Ishikawa (cell line): ENCODE results near the gene GNAS.

ENCODE experiments used
- CEBPB ChIP-seq: IDR thresholded peaks from 2 replicates; pipeline ENCODE4 v1.6.1; 2012
- YY1 ChIP-seq: IDR thresholded peaks from 2 replicates; pipeline ENCODE4 v1.6.1; 2012; ENCODE audit warnings: low read depth
- TF ChIP-seq, protein P1 (sequence below): IDR thresholded peaks from 2 replicates; pipeline ENCODE4 v1.6.1; 2012; ENCODE audit warnings: low read depth, mild to moderate bottlenecking

DNA sequence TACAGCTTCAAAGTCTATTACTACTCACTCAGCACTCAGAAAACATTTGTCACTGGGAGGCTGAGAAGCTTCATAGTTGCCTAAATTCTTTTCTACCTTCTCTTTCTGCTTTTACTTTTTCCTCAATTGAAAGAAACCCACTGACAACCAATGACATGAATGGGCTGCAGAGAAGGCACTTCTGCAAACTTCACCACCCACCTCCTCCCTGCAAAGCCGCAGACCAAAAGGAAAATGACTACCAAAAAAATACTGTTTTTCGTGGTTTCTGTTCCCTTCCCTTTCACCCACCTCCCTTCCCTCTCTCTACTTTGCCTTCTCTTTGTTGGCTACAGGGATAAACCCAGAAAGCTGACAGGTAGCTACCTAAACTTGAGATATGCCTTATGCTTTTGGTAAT, 5.1 kb upstream of the GNAS start:
- no peak for TF ChIP-seq YY1
- TF ChIP-seq CEBPB, result no peak
- TF ChIP-seq, protein P1, sequence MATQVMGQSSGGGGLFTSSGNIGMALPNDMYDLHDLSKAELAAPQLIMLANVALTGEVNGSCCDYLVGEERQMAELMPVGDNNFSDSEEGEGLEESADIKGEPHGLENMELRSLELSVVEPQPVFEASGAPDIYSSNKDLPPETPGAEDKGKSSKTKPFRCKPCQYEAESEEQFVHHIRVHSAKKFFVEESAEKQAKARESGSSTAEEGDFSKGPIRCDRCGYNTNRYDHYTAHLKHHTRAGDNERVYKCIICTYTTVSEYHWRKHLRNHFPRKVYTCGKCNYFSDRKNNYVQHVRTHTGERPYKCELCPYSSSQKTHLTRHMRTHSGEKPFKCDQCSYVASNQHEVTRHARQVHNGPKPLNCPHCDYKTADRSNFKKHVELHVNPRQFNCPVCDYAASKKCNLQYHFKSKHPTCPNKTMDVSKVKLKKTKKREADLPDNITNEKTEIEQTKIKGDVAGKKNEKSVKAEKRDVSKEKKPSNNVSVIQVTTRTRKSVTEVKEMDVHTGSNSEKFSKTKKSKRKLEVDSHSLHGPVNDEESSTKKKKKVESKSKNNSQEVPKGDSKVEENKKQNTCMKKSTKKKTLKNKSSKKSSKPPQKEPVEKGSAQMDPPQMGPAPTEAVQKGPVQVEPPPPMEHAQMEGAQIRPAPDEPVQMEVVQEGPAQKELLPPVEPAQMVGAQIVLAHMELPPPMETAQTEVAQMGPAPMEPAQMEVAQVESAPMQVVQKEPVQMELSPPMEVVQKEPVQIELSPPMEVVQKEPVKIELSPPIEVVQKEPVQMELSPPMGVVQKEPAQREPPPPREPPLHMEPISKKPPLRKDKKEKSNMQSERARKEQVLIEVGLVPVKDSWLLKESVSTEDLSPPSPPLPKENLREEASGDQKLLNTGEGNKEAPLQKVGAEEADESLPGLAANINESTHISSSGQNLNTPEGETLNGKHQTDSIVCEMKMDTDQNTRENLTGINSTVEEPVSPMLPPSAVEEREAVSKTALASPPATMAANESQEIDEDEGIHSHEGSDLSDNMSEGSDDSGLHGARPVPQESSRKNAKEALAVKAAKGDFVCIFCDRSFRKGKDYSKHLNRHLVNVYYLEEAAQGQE, result no peak
